ENCODE data around the gene CELA2B.
"Not testable (repeated sequence)": the region's sequence is repeated elsewhere in the genome, so short reads cannot be mapped to it uniquely, and the experiment has no call there.

DNA sequence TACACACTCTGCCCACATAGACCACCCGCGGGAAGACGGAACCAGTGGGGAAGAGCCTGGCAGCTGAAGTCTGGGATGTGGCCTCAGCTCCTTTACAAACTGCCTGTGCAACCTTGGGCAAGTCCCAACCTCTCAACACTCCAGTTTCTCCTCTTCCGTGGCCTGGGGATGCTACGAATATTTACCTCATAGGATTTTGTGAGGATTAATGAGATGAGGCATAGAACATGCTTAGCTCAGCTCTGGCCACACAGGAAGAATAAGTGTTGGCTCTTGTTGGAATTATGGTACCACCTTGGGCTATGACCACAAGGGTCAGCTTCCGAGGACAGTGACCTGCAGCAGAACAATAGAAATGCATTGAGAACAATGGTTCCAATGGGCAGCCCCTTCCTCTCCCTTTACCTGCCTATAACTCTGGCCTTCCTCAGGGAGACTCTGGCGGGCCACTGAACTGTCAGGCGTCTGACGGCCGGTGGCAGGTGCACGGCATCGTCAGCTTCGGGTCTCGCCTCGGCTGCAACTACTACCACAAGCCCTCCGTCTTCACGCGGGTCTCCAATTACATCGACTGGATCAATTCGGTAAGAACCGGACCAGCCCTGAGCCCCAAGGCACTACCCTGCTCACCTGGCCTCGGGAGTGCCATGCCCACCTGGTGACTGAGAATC lies 8.8 kb upstream of the CELA2B start:
- TF ChIP-seq, protein P1, sequence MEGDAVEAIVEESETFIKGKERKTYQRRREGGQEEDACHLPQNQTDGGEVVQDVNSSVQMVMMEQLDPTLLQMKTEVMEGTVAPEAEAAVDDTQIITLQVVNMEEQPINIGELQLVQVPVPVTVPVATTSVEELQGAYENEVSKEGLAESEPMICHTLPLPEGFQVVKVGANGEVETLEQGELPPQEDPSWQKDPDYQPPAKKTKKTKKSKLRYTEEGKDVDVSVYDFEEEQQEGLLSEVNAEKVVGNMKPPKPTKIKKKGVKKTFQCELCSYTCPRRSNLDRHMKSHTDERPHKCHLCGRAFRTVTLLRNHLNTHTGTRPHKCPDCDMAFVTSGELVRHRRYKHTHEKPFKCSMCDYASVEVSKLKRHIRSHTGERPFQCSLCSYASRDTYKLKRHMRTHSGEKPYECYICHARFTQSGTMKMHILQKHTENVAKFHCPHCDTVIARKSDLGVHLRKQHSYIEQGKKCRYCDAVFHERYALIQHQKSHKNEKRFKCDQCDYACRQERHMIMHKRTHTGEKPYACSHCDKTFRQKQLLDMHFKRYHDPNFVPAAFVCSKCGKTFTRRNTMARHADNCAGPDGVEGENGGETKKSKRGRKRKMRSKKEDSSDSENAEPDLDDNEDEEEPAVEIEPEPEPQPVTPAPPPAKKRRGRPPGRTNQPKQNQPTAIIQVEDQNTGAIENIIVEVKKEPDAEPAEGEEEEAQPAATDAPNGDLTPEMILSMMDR (IDR thresholded peaks at IDR 0.05), result not testable (repeated sequence)
- TF ChIP-seq POLR2A (IDR thresholded peaks at IDR 0.05), result not testable (repeated sequence)
